ENCODE measurements around the gene ZNF543.
"Not testable (repeated sequence)": the region's sequence is repeated elsewhere in the genome, so short reads cannot be mapped to it uniquely, and the experiment has no call there.

The ZNF543 gene

GRCh38 chr19:57320180-57321084 is at the start of gene ZNF543:
ZNF543 (plus strand) TSS chr19:57320472; CDS start chr19:57320854, 382 bp downstream.
- peak; percentile 94 for DNase-seq

- no peak for DNase-seq
Measured at GRCh38 chr19:57271280-57271679, 49.0 kb upstream of the ZNF543 start.

GRCh38 chr19:57273014-57273413 is 47.3 kb upstream of the ZNF543 start:
- DNase-seq: no peak

- no peak for DNase-seq
Measured at GRCh38 chr19:57276430-57276829, 43.8 kb upstream of the ZNF543 start.

- DNase-seq: not testable (repeated sequence)
Measured at GRCh38 chr19:57278481-57278880, 41.8 kb upstream of the ZNF543 start.

- peak; percentile 84 for DNase-seq
Measured at GRCh38 chr19:57279418-57280164, 40.7 kb upstream of the ZNF543 start.

GRCh38 chr19:57280165-57280961 is 39.9 kb upstream of the ZNF543 start, which contains the start of gene ZNF460:
ZNF460 (plus strand) TSS chr19:57280485; CDS start chr19:57280807, 322 bp downstream.
- DNase-seq: peak; percentile 95

GRCh38 chr19:57280962-57281400 is 39.3 kb upstream of the ZNF543 start:
- DNase-seq: no peak

GRCh38 chr19:57282011-57282643 is 38.1 kb upstream of the ZNF543 start:
- no peak for DNase-seq

- DNase-seq: no peak
Measured at GRCh38 chr19:57288373-57288772, 31.9 kb upstream of the ZNF543 start.

GRCh38 chr19:57290970-57291369 is 29.3 kb upstream of the ZNF543 start:
- no peak for DNase-seq

- no peak for DNase-seq
Measured at GRCh38 chr19:57292547-57292946, 27.7 kb upstream of the ZNF543 start.

GRCh38 chr19:57293719-57294118 is 26.6 kb upstream of the ZNF543 start:
- DNase-seq: no peak

- DNase-seq: no peak
Measured at GRCh38 chr19:57302020-57302465, 18.2 kb upstream of the ZNF543 start.

GRCh38 chr19:57302727-57303401 is 17.4 kb upstream of the ZNF543 start:
- DNase-seq: no peak

- DNase-seq: no peak
Measured at GRCh38 chr19:57305056-57305455, 15.2 kb upstream of the ZNF543 start.

GRCh38 chr19:57308514-57308913 is 11.8 kb upstream of the ZNF543 start:
- DNase-seq: no peak

GRCh38 chr19:57310792-57311191 is 9.5 kb upstream of the ZNF543 start:
- DNase-seq: no peak

GRCh38 chr19:57314146-57314545 is 6.1 kb upstream of the ZNF543 start:
- no peak for DNase-seq

- no peak for DNase-seq
Measured at GRCh38 chr19:57317503-57317902, 2.8 kb upstream of the ZNF543 start.

- no peak for DNase-seq
Measured at GRCh38 chr19:57319869-57320179, 448 bp upstream of the ZNF543 start.

GRCh38 chr19:57321116-57321515 is 844 bp downstream of the ZNF543 start:
- no peak for DNase-seq
